ENCODE measurements around the gene LEP.

LEP gene

DNA sequence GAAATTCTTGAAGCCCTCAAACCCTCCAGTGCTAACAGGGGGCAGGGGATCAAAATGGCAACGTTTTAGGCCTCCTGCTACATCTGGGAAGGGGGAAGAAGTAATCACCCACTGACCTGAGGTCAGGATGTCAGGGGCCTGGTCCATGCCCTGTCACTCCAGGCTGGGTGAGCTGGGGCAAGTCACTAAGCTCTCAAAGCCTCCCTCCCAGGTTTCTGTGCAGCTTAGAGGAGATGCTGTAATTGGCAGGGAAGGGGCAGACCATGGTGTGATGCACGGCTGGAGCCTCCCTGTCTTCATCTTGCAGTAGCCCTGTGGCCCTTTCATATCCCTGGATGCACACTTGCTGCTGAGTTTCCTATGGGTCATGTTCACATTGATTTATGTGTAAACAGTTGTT, 27.2 kb downstream of the LEP start:
- Histone ChIP-seq H3K36me3 (no peaks in the 10 kb centered on the region), H3K27me3 (peaks cover 0 to 25% of the 10 kb centered on the region in 2 donors), H3K9me3 (no peaks in the 10 kb centered on the region), H3K27ac (no peak overlapping the region), H3K4me1 (peaks cover 0 to 34% (median 29%) of the 10 kb centered on the region in 4 donors), H3K4me3 (no peak overlapping the region)
- TF ChIP-seq, protein P1, sequence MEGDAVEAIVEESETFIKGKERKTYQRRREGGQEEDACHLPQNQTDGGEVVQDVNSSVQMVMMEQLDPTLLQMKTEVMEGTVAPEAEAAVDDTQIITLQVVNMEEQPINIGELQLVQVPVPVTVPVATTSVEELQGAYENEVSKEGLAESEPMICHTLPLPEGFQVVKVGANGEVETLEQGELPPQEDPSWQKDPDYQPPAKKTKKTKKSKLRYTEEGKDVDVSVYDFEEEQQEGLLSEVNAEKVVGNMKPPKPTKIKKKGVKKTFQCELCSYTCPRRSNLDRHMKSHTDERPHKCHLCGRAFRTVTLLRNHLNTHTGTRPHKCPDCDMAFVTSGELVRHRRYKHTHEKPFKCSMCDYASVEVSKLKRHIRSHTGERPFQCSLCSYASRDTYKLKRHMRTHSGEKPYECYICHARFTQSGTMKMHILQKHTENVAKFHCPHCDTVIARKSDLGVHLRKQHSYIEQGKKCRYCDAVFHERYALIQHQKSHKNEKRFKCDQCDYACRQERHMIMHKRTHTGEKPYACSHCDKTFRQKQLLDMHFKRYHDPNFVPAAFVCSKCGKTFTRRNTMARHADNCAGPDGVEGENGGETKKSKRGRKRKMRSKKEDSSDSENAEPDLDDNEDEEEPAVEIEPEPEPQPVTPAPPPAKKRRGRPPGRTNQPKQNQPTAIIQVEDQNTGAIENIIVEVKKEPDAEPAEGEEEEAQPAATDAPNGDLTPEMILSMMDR (IDR thresholded peaks at IDR 0.05): no peak
- intact Hi-C loops (cut with DNase I; ENCODE audit: low total_unique reads): no loop called here
- no peak for DNase-seq

DNA sequence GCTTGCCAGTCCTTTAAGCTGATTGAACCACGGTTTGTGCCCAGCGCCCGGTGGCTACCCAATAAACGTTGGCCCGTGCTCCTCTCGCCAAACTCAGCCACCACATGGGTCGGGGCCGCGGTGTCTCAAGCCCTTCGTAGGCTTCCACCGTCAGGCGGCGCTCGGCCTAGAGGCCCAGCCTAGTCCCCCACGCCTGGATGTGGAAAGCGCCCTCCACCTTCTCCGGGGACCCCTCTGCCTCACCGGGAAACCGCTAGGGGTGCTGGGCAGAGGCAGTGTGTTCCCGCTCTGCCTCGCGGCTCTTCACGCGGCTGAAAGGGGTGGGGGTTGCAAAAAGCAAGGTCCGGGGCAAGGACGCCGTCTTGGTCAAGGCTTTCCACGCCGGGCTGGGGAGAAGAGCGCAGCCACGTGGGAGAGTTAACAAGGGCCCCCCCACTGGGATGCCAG, 29.8 kb downstream of the LEP start:
- peaks cover 0 to 25% of the 10 kb centered on the region in 2 donors for H3K27me3 ChIP-seq
- peaks cover 0 to 34% (median 29%) of the 10 kb centered on the region in 4 donors for H3K4me1 ChIP-seq
- peak overlapping the region in 1 of 2 donors; percentile 44 for H3K4me3 ChIP-seq
- TF ChIP-seq, protein P1 (IDR thresholded peaks at IDR 0.05): no peak
- H3K27ac ChIP-seq: no peak overlapping the region
- H3K9me3 ChIP-seq: no peaks in the 10 kb centered on the region
- H3K36me3 ChIP-seq: no peaks in the 10 kb centered on the region
- no peak for DNase-seq
- intact Hi-C loops (cut with DNase I; ENCODE audit: low total_unique reads): no loop called here

DNA sequence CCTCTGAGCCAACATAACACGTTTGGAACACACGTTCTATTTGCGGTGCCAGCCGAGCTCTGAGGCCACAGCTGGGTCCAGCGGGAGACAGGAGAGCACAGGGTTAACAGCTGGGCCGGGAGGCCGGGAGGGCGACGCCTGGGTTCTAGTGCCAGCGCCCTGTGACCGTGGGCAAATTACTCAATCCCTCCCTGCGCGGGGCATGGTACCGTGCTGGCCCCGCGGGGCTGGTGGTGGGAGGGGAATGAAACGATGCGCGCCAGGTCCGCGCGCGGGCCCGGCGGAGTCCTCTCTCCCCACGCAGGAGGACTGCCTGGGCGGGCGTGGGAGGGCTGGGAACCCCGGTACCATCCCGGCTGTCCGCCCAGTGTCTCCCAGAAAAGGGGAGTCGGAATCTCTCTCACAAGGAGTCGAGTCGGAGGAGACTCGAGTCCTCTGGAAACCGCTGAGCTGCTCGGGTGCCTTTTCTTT, 30.4 kb downstream of the LEP start:
- intact Hi-C loops (cut with DNase I; ENCODE audit: low total_unique reads): no loop called here
- peak overlapping the region; percentile 20 to 44 for H3K4me3 ChIP-seq
- H3K4me1 ChIP-seq: peaks cover 0 to 33% (median 29%) of the 10 kb centered on the region in 4 donors
- no peak overlapping the region for H3K27ac ChIP-seq
- DNase-seq: no peak
- TF ChIP-seq, protein P1 (IDR thresholded peaks at IDR 0.05): no peak
- peaks cover 0 to 25% of the 10 kb centered on the region in 2 donors for H3K27me3 ChIP-seq
- no peaks in the 10 kb centered on the region for H3K9me3 ChIP-seq
- H3K36me3 ChIP-seq: no peaks in the 10 kb centered on the region

DNA sequence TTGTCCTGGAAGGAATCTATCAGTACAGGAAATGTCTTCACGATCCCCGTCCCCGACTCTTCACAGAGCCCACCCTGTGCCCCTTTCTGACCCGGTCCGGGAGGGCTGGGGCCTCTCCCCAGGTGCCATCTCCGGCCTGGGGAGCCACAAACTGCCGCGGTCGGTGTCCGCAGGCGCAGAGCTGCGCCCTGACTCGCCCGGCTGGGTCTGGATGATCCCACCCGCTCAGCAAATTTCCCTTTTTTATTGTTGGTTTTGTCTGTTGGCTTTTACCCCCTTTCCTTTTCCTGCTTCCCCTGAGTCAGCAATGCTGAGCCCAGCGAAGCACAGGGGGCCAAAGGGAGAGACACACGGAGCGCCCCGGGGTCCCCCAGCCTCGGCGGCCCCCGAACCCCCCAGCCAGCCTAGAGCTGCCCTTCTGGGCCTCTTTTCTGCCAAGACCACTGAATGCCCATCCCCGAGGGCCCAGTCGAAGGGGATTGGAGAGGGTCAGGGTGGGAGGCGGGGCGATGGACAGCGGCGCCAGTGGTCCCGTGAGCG, 30.9 kb downstream of the LEP start:
- intact Hi-C loops (cut with DNase I; ENCODE audit: low total_unique reads): no loop called here

DNA sequence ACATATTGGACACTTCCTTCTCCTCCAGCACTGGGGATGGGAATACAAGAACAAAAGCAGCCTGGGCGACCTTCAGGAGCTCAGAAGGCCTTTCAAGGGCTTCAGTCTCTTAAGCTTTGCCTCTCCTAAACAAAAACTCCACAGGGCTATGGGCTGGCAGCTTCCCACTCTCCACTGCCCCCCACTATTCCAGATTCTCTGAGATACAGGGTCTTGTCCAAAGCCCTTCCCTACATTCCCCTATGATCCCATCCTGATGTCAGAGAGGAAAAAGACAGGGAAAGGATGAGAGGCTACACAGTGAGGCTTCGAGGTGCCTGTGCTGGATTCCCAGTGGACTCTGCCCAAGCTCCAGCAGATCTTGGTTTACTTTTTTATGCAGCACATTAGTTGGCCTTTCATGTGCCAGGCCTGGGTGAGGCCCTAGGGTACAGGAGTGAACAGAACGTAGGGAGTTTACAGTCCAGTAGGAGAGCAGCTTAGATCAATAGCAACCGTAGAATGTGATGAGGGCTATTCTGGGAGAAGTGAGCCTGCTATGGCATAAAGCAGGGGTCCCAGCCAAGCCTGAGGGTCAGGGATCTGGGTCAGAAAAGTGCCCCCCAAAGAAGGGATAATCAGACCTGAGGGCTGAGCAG, 33.3 kb downstream of the LEP start:
- Histone ChIP-seq H3K27ac (no peak overlapping the region), H3K36me3 (peaks cover 0 to 4% (median 0%) of the 10 kb centered on the region in 3 donors), H3K4me1 (peaks cover 0 to 19% (median 17%) of the 10 kb centered on the region in 4 donors), H3K9me3 (no peaks in the 10 kb centered on the region), H3K4me3 (no peak overlapping the region), H3K27me3 (peaks cover 0 to 25% of the 10 kb centered on the region in 2 donors)
- intact Hi-C loops (cut with DNase I; ENCODE audit: low total_unique reads): no loop called here
- DNase-seq: no peak
- TF ChIP-seq, protein P1 (IDR thresholded peaks at IDR 0.05): no peak

More for the DNA sequence above, 30.9 kb downstream of the LEP start:
- H3K4me1 ChIP-seq: peaks cover 0 to 28% (median 24%) of the 10 kb centered on the region in 4 donors
- no peak overlapping the region for H3K27ac ChIP-seq
- TF ChIP-seq, protein P1 (IDR thresholded peaks at IDR 0.05): no peak
- peaks cover 0 to 25% of the 10 kb centered on the region in 2 donors for H3K27me3 ChIP-seq
- H3K4me3 ChIP-seq: peak overlapping the region; percentile 20 to 44
- no peaks in the 10 kb centered on the region for H3K36me3 ChIP-seq
- DNase-seq: no peak
- H3K9me3 ChIP-seq: no peaks in the 10 kb centered on the region

All from tibial artery (tissue), 4 donors.